ENCODE data around the gene ZNF337. TPM values are rescaled to one million over a fixed set of nuclear protein-coding genes. Genes with fewer than 3 reads are reported as not detected.
A peak's percentile ranks its signal among the peaks of the same experiment; 100 is the strongest.

The ZNF337 gene
- total and polyA plus RNA-seq, 10 of the 15 experiments (the other 5 are each of a cell fraction or from before 2014, with no cell fraction given) = 0.60 to 16.8 (median 9.1) TPM

GRCh38 chr20:25696371-25697131 is at the start of gene ZNF337 (continued):
- TF ChIP-seq MAX (IDR thresholded peaks at IDR 0.05; ENCODE audit: low read depth, low read length) (0 out of 2 replicates have a peak, but pooled peaks have one; percentile 39), ZNF687 (IDR thresholded peaks at IDR 0.05) (peak; percentile 49; the same call in 1 of the 2 replicates), RAD21 (IDR thresholded peaks at IDR 0.05; ENCODE audit: insufficient read depth, low read depth, low read length) (0 out of 2 replicates have a peak, but pooled peaks have one; percentile 4), CREM (IDR thresholded peaks at IDR 0.05; ENCODE audit: low read depth) (peak; percentile 98), CHD4 (IDR thresholded peaks at IDR 0.05) (no peak), CHD2 (IDR thresholded peaks at IDR 0.05; ENCODE audit: borderline replicate concordance, low read depth, low read length) (peak; percentile 88), POLR2AphosphoS2 (IDR thresholded peaks at IDR 0.05; ENCODE audit: low read depth, low read length) (peak; percentile 25; the same call in 1 of the 2 replicates), NFYA (IDR thresholded peaks at IDR 0.05; ENCODE audit: borderline replicate concordance, low read depth, low read length) (no peak), JUNB (IDR thresholded peaks at IDR 0.05) (no peak), GATAD2B (conservative IDR thresholded peaks at IDR 0.05; ENCODE audit: low read depth) (peak; percentile 97)
- TF ChIP-seq, protein P1, sequence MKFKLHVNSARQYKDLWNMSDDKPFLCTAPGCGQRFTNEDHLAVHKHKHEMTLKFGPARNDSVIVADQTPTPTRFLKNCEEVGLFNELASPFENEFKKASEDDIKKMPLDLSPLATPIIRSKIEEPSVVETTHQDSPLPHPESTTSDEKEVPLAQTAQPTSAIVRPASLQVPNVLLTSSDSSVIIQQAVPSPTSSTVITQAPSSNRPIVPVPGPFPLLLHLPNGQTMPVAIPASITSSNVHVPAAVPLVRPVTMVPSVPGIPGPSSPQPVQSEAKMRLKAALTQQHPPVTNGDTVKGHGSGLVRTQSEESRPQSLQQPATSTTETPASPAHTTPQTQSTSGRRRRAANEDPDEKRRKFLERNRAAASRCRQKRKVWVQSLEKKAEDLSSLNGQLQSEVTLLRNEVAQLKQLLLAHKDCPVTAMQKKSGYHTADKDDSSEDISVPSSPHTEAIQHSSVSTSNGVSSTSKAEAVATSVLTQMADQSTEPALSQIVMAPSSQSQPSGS (IDR thresholded peaks at IDR 0.05; ENCODE audit: low read length) = no peak
- TF ChIP-seq, protein P2, sequence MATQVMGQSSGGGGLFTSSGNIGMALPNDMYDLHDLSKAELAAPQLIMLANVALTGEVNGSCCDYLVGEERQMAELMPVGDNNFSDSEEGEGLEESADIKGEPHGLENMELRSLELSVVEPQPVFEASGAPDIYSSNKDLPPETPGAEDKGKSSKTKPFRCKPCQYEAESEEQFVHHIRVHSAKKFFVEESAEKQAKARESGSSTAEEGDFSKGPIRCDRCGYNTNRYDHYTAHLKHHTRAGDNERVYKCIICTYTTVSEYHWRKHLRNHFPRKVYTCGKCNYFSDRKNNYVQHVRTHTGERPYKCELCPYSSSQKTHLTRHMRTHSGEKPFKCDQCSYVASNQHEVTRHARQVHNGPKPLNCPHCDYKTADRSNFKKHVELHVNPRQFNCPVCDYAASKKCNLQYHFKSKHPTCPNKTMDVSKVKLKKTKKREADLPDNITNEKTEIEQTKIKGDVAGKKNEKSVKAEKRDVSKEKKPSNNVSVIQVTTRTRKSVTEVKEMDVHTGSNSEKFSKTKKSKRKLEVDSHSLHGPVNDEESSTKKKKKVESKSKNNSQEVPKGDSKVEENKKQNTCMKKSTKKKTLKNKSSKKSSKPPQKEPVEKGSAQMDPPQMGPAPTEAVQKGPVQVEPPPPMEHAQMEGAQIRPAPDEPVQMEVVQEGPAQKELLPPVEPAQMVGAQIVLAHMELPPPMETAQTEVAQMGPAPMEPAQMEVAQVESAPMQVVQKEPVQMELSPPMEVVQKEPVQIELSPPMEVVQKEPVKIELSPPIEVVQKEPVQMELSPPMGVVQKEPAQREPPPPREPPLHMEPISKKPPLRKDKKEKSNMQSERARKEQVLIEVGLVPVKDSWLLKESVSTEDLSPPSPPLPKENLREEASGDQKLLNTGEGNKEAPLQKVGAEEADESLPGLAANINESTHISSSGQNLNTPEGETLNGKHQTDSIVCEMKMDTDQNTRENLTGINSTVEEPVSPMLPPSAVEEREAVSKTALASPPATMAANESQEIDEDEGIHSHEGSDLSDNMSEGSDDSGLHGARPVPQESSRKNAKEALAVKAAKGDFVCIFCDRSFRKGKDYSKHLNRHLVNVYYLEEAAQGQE (IDR thresholded peaks at IDR 0.05; ENCODE audit: low read depth, low read length) = no peak
- TF ChIP-seq, protein P3, sequence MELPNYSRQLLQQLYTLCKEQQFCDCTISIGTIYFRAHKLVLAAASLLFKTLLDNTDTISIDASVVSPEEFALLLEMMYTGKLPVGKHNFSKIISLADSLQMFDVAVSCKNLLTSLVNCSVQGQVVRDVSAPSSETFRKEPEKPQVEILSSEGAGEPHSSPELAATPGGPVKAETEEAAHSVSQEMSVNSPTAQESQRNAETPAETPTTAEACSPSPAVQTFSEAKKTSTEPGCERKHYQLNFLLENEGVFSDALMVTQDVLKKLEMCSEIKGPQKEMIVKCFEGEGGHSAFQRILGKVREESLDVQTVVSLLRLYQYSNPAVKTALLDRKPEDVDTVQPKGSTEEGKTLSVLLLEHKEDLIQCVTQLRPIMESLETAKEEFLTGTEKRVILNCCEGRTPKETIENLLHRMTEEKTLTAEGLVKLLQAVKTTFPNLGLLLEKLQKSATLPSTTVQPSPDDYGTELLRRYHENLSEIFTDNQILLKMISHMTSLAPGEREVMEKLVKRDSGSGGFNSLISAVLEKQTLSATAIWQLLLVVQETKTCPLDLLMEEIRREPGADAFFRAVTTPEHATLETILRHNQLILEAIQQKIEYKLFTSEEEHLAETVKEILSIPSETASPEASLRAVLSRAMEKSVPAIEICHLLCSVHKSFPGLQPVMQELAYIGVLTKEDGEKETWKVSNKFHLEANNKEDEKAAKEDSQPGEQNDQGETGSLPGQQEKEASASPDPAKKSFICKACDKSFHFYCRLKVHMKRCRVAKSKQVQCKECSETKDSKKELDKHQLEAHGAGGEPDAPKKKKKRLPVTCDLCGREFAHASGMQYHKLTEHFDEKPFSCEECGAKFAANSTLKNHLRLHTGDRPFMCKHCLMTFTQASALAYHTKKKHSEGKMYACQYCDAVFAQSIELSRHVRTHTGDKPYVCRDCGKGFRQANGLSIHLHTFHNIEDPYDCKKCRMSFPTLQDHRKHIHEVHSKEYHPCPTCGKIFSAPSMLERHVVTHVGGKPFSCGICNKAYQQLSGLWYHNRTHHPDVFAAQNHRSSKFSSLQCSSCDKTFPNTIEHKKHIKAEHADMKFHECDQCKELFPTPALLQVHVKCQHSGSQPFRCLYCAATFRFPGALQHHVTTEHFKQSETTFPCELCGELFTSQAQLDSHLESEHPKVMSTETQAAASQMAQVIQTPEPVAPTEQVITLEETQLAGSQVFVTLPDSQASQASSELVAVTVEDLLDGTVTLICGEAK (IDR thresholded peaks at IDR 0.05; ENCODE audit: borderline replicate concordance) = peak; percentile 81
